Head of caudate nucleus (tissue), 42 donors: ENCODE results near the gene COL23A1.

Source experiments
- DNase-seq, 42 donors: peaks; one replicate each; pipeline versions ENCODE4 v3.0.0 to v3.0.0-alpha.2; 2020 to 2021; ENCODE audit warnings: mixed read lengths in 7 of 42
- intact Hi-C: fragments of 100-400 bp; cut with DNase I; formaldehyde crosslinking; loops from one replicate; pipeline ENCODE4 v1.15.0; 2022

Gene COL23A1

GRCh38 chr5:178192244-178192643, 397.9 kb downstream of the COL23A1 start:
- intact Hi-C loops, result no loop called here
- no peak for DNase-seq

GRCh38 chr5:178191661-178192060, 398.5 kb downstream of the COL23A1 start:
- no peak for DNase-seq
- intact Hi-C loops, result no loop called here

- DNase-seq, result no peak
- intact Hi-C loops, result no loop called here
Measured at GRCh38 chr5:178189433-178189832, 400.8 kb downstream of the COL23A1 start.
